NK-92 treated with Interleukin-12 subunit alpha and Interleukin-12 subunit beta, amount 100 ng/mL, for 24 hours (cell line): ENCODE data around the gene MXRA5.
"Not testable (repeated sequence)": the region's sequence is repeated elsewhere in the genome, so short reads cannot be mapped to it uniquely, and the experiment has no call there.

Source experiments
- DNase-seq: peaks from one replicate; lab custom pipeline; 2025; lab: John Stamatoyannopoulos, UW

Gene MXRA5

GRCh38 chrX:3346501-3347259 is at the start of gene MXRA5:
Gene MXRA5, minus strand, starts transcription at chrX:3346652. Its CDS starts 2,819 bp downstream, at chrX:3343833.
- no peak for DNase-seq

DNA sequence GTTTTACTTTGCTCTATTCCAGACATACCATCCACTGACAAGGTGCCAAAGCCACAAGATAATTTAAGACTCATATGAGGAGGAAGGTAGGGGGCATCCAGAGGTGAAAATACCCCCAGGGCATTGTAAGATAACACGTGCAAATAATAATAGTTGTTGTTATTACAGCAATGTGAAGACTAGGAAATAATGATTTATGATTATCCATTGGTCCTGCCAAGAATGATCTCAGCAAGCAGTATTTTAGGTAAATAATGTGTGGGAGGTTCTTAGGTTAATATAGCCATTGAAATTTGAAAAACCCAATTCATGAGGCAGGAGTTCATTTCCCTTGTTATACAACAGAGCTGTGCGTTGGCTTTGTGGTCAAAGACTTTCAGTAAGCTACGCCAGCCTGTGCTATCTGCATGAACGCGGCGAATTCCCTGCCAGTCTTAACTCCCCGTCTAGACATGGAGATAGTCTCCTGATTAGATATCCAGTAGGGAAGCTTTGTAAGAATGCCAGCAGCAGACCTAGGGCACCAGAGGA is 47.2 kb upstream of the MXRA5 start:
- no peak for DNase-seq

- DNase-seq: no peak
These were observed 46.7 kb upstream of the MXRA5 start for GRCh38 chrX:3393178-3393577.

GRCh38 chrX:3388457-3388856 is 42.0 kb upstream of the MXRA5 start:
- DNase-seq: no peak

DNA sequence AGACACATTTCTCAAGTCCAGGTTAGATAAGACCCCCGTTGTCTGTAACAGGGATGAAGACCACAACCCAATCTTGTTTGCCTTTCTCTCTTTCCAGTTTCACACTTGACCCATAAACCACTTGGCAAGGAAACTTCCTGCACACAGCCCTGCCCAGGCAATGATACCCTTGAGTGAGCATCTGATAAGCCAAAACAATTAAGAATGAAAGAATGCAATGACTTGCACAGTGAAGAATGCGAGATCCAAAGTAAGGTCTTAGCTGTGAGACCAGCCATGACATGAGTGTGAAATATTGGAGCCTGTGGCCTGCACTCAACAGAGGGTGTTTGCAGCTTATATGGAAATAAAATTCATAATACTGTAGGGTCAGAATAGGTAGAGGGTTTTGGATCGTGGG is 37.9 kb upstream of the MXRA5 start:
- no peak for DNase-seq

DNA sequence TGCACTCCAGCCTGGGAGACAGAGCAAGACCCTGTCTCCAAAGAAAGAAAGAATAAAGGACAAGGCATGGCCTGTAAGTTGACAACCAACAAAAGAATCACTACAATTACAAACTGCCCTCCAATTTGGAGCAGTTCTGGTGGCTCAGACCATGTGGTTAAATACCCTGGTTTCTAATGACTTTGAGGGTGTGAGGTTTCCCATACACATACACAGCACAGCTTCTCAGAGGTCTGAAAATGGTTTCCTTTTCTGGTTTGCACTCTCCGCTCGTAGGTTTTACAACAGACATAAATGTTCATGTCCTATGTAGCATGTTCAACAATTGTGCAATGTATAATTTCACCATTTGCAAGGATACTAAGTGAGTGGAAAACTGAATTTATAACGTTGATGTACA is 34.2 kb upstream of the MXRA5 start:
- no peak for DNase-seq

GRCh38 chrX:3379111-3379510 is 32.7 kb upstream of the MXRA5 start:
- DNase-seq: no peak

DNA sequence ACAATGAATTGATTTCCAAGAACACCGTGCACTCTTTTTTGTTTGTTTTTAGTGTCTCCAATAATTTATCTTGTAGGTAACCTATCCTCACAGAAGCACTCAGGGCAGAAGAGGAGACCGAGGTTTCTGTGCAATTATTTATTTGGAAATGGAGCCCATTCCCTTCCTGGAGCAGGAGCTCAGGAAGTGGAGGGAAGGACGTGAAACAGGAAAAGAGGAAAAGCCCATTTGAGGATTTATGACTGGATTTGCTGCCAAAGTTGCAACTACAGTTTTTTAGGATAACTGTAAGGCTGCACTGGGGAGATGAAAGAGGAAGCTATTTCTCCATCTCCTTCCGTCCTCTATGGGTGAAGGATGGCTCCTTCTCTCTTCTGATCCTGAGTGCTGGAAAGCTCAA is 31.7 kb upstream of the MXRA5 start:
- no peak for DNase-seq

- DNase-seq: no peak
These were observed 31.1 kb upstream of the MXRA5 start for GRCh38 chrX:3377560-3377959.

DNA sequence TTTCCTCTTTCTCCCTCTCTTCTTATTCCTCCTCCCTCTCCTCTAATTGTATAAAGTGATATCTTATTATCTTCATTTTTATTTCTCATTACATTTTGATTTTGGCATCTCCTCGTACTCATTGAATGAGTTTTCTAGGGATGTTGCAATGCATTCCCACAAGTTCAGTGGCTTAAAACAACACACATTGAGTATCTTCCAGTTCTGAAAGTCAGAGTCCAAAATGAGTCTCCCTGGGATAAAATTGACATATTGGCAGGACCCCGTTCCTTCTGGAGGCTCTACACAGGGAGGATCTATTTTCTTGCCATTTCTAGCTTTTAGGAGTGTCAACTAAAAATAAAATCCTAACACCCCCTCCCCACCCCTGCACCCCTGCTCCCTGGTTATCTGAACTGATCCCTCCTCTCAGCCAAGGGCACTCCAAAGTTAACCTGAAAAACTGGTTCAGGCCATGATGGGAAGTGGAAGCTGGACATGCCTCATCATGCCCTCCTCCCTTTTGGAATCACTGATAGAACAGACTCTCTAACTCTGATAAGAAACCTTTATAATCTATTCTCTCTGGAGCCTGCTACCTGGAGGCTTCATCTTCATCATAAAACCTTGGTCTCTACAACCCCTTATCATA is 29.5 kb upstream of the MXRA5 start:
- DNase-seq: not testable (repeated sequence)

DNA sequence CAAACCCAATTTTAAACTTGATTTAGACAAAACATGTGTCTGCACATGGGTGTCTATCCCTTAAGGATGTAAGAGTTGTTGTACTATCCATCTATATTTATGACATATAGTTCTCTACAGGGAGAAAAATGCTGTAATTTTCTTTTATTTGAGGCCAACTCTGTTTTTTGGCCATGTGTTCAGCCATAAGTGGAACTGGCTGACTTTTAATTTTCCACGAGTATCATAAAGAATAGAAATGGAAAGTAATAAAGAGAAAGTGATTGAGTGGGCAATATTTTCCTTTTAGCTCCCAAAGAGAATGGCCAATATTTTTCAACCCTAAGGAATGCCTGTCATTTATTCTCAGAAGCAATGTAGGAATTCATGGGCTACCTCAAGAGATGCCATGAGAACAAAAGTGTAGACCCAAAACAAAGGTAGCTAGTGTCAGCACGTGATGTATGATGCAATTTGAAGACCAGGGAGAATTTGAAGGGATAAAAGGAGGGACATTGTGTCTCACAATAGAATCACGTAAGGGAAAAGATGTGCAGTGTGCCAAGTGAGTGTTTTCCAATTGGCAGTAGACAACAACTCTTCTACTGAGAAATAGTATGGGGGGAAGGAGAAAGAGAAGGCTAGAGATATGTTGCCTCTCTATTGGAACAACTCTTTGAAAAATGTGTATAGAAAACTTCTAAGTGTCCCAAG is 27.8 kb upstream of the MXRA5 start:
- DNase-seq: no peak

DNA sequence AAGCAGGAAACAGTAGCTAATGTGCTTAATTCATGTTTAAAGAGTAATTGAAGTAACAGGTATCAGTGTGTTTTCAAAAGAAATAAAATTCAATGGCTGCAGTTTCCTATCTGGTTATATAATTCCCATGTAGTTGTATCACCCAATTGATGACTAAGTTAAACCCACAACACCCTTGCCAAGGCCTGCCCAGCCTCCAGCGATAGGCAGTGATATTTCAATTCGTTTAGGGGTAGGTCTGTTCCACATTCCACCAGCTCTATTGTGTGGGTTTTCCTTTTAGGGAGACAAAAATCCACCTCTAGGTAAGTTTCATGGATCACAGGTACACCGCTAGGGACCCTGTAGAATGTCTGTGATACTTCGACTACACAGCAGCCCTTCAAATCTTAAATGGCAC is 24.7 kb upstream of the MXRA5 start:
- DNase-seq: no peak

- DNase-seq: no peak
These were observed 24.2 kb upstream of the MXRA5 start for GRCh38 chrX:3370656-3371055.

- DNase-seq: no peak
These were observed 16.5 kb upstream of the MXRA5 start for GRCh38 chrX:3362956-3363355.

GRCh38 chrX:3360881-3361280 is 14.4 kb upstream of the MXRA5 start:
- no peak for DNase-seq

GRCh38 chrX:3352741-3353140 is 6.3 kb upstream of the MXRA5 start:
- DNase-seq: not testable (repeated sequence)

DNA sequence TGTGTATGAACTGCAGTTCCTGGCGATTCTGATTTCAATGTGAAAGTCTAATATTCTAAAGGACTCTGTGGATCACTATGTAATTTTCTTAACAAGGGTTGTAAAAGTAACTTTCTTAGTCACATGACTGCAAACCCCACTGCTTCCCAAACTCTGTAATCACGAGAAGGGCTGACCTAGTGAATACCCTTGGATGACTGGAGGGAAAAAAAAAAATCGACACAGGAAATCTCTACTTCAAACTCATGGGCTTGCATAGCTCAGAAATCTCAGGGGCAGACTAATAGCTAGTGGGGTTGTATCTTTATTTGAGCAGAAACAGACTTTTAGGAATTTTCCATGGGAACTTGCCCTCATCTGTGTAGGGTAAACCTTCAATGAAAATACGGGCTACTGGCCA is 4.8 kb upstream of the MXRA5 start:
- no peak for DNase-seq

DNA sequence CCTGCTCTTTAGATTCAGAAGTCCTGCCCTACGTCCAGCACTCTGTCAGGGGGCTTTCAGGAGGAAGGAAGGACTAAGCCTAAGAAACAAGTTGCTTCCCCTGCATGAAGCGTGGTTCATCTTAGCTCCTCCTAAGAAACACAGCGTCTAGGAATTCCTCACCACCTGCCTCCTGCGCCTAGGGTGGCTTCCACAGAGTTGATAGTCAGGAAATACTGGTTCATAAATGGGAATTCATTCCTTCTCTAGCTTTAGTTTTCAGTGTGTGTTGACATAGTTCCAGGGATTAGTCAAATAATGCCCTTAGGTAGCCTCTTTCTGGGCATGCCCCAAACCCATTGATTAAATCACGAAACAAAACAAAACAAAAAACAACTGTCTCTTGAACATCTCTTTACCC is 1.7 kb upstream of the MXRA5 start:
- DNase-seq: no peak

GRCh38 chrX:3345281-3346191 is 916 bp downstream of the MXRA5 start:
- no peak for DNase-seq

DNA sequence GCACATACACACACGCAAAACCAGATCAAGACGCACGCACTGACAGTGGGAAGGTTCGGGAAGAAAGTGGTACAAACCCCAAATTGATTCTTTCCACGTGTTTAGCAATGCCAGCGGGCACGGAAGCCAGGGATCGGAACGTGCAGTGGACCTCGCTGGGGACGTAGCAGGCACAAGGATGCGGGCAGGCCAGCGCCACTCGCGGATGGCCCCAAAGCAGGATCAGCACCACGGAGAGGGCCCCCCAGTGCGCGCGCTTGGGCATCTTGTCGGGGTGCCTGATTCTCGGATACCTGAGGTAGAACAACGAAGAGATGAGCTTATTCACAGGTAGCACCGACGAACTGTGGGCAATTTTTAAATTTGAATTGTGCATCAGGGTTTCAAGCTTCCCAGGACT is 2.9 kb downstream of the MXRA5 start:
- DNase-seq: not testable (repeated sequence)

DNA sequence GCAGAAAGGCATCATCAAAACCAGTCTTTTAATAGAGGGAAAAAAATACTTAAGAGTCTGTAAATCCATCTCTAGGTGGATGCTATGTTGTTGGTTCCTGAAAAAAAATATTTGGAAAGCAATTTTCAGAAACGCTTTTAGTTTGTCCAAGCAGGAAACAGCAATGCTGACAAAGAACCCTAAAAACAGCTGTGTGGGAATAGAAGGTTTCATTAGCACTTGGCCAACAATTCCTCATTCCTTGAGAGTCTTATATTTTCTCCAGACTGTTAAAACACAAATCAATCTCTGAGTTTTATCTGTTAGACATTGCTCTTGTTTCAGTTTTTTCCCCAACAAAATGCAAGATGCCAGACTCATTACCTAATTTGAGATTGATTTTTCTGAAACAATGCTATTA is 6.4 kb downstream of the MXRA5 start:
- DNase-seq: no peak

- DNase-seq: no peak
These were observed 19.8 kb downstream of the MXRA5 start for GRCh38 chrX:3326681-3327080.
